K562 (cell line): ENCODE measurements around the gene LRGUK. TPM values are rescaled to one million over a fixed set of nuclear protein-coding genes. Genes with fewer than 3 reads are reported as not detected.

Source experiments
- ATAC-seq: fragments of 200-7000 bp; cut with Tn5 transposase; 3 replicates; pipeline ENCODE4 v1.9.1; 2020; ENCODE audit warnings: moderate library complexity
- BruUV-seq: library from RNA; stranded (reverse); fragments of 400-500 nt; replicated peaks from 2 replicates; lab custom pipeline; 2021; lab: Mats Ljungman, UMichigan
- CTCF ChIA-PET: fragments of 300-600 bp; formaldehyde crosslinking; extraction: SDS; loops from one replicate; lab custom pipeline; 2021; ENCODE audit warnings: low intra/inter-chr PET ratio; lab: Yijun Ruan, JAX
- POLR2A ChIA-PET: fragments of 300-600, 350-650 bp; sonication (Branson Sonifier 250); formaldehyde crosslinking; extraction: SDS; loops from one replicate; lab custom pipeline; 2021; ENCODE audit warnings: antibody characterized with exemption, inconsistent platforms; lab: Yijun Ruan, JAX
- DNase-seq, 4 experiments: peaks; one replicate each; pipeline versions ENCODE4 v3.0.0 to v3.0.0-alpha.2; 2011 to 2018; ENCODE audit warnings: low spot score in 3 of 4, mixed read lengths in 3 of 4; ENCODE audit errors: extremely low read depth in 1 of 4
- FAIRE-seq: peaks from 2 replicates; lab custom pipeline; 2011; peaks lifted over from hg19 to GRCh38; lab: Jason Lieb, UNC
- H2AFZ ChIP-seq: 2 replicates; pipeline ENCODE4 v1.6.0; 2011; ENCODE audit warnings: low read depth, low read length, control low read depth, inconsistent platforms
- H3K27ac ChIP-seq: fragments of 200-600 bp; 3 replicates; pipeline ENCODE4 v1.8.0; 2011; ENCODE audit warnings: low read depth, mild to moderate bottlenecking, control low read depth, inconsistent platforms, low read length, moderate library complexity, mixed read lengths; ENCODE audit errors: extremely low read depth
- H3K27me3 ChIP-seq, 2 experiments: fragments of 300-600 bp in 1 of 2; 2 replicates in 1 of 2; 3 replicates in 1 of 2; pipeline versions ENCODE4 v1.6.0 to v1.8.0; 2011; ENCODE audit warnings: inconsistent platforms in 2 of 2, low read length in 2 of 2, mild to moderate bottlenecking in 1 of 2, mixed read lengths in 1 of 2, moderate library complexity in 1 of 2; ENCODE audit not compliant: control insufficient read depth in 2 of 2, insufficient read depth in 2 of 2
- H3K36me3 ChIP-seq: fragments of 300-600 bp; 3 replicates; pipeline ENCODE4 v1.8.0; 2011; ENCODE audit warnings: mild to moderate bottlenecking, low read length, inconsistent platforms; ENCODE audit not compliant: control insufficient read depth, insufficient read depth
- H3K4me1 ChIP-seq, 2 experiments: fragments of 200-600 bp in 1 of 2; replicated peaks in 1 of 2; 2 replicates in 1 of 2; 3 replicates in 1 of 2; pipeline versions ENCODE4 v1.5.1 to v1.8.0; 2011; ENCODE audit warnings: inconsistent platforms in 2 of 2, low read length in 2 of 2, mild to moderate bottlenecking in 1 of 2, mixed read lengths in 1 of 2, moderate library complexity in 1 of 2; ENCODE audit not compliant: control insufficient read depth in 2 of 2, insufficient read depth in 2 of 2
- H3K4me2 ChIP-seq: 2 replicates; pipeline ENCODE4 v1.6.1; 2011; ENCODE audit warnings: low read length, control low read depth, inconsistent platforms, mixed read lengths; ENCODE audit not compliant: insufficient read depth
- H3K4me3 ChIP-seq: fragments of 200-600 bp; sonication (generic), shearing (Covaris generic); 2 replicates; pipeline ENCODE4 v1.5.1; 2016; ENCODE audit warnings: control low read depth, inconsistent platforms
- H3K79me2 ChIP-seq: fragments of 200-600 bp; 3 replicates; pipeline ENCODE4 v1.8.0; 2011; ENCODE audit warnings: low read length, inconsistent platforms; ENCODE audit not compliant: control insufficient read depth, insufficient read depth
- H3K9ac ChIP-seq, 2 experiments: 2 replicates each; pipeline versions ENCODE4 v1.6.0 to v1.6.1; 2011; ENCODE audit warnings: low read depth in 2 of 2, low read length in 2 of 2, control low read depth in 1 of 2, inconsistent platforms in 1 of 2, mild to moderate bottlenecking in 1 of 2, mixed read lengths in 1 of 2; ENCODE audit not compliant: insufficient read depth in 1 of 2
- H3K9me1 ChIP-seq: one replicate; pipeline ENCODE4 v1.6.0; 2011; ENCODE audit warnings: inconsistent platforms, mild to moderate bottlenecking, low read length, moderate library complexity; ENCODE audit not compliant: control insufficient read depth, insufficient read depth
- H3K9me3 ChIP-seq: replicated peaks from 2 replicates; pipeline ENCODE4 v1.5.1; 2011; ENCODE audit warnings: low read depth, low read length, inconsistent platforms; ENCODE audit not compliant: control insufficient read depth, insufficient read depth
- H4K20me1 ChIP-seq: replicated peaks from 2 replicates; pipeline ENCODE4 v1.6.1; 2011; ENCODE audit warnings: low read length, inconsistent platforms, mixed read lengths; ENCODE audit not compliant: control insufficient read depth, insufficient read depth
- CEBPB ChIP-seq: fragments of 450-650 bp; IDR thresholded peaks from 2 replicates; pipeline ENCODE4 v1.6.1; 2016; ENCODE audit warnings: missing genetic modification characterization, missing compliant biosample characterization
- CEBPG ChIP-seq, 3 experiments: fragments of 200-800 bp in 1 of 3; sonication (Bioruptor generic) in 1 of 3; sonication (generic) in 1 of 3; formaldehyde crosslinking in 1 of 3; IDR thresholded peaks in 2 of 3; conservative IDR thresholded peaks in 1 of 3; 2 replicates each; pipeline versions ENCODE4 v1.6.1 to v1.8.0; 2016 to 2022; ENCODE audit warnings: missing compliant biosample characterization in 2 of 3, missing genetic modification characterization in 2 of 3, mild to moderate bottlenecking in 1 of 3, missing genetic modification reagents in 1 of 3
- NFYB ChIP-seq: IDR thresholded peaks from 2 replicates; pipeline ENCODE4 v1.6.1; 2011; ENCODE audit warnings: mild to moderate bottlenecking, moderate library complexity; ENCODE audit not compliant: insufficient read length; ENCODE audit errors: extremely low read depth
- POLR2H ChIP-seq: IDR thresholded peaks from 2 replicates; pipeline ENCODE4 v1.6.1; 2016; ENCODE audit warnings: missing genetic modification characterization, low read depth, mild to moderate bottlenecking, control low read depth, missing compliant biosample characterization, moderate library complexity
- SETDB1 ChIP-seq: IDR thresholded peaks from one replicate; pipeline ENCODE4 v1.6.1; 2012; ENCODE audit warnings: low read length, control low read depth, inconsistent platforms
- TAF7 ChIP-seq: fragments of 450-650 bp; IDR thresholded peaks from 2 replicates; pipeline ENCODE4 v1.6.1; 2016; ENCODE audit warnings: missing genetic modification characterization, missing compliant biosample characterization
- WHSC1 ChIP-seq: IDR thresholded peaks from one replicate; pipeline ENCODE4 v1.6.1; 2012; ENCODE audit warnings: low read length, control low read depth, inconsistent platforms
- ZNF24 ChIP-seq: fragments of 450-650 bp; IDR thresholded peaks from 2 replicates; pipeline ENCODE4 v1.6.1; 2016
- WGBS: fragments of 100-300 bp; shearing (Covaris generic); methylation state at CpG from one replicate; pipeline ENCODE4 v1.1.6; 2016; ENCODE audit warnings: low coverage, mixed read lengths; ENCODE audit not compliant: insufficient coverage; ENCODE audit errors: missing lambda C conversion rate; 5-methylcytosine and 5-hydroxymethylcytosine counted together
- in situ Hi-C: fragments of 300-500 bp; cut with MboI; formaldehyde crosslinking; loops from 4 replicates; pipeline ENCODE4 v1.15.0; 2018; ENCODE audit warnings: inconsistent platforms, mixed read lengths
- intact Hi-C: fragments of 100-400 bp; cut with micrococcal nuclease; formaldehyde crosslinking; loops from 2 replicates; pipeline ENCODE4 v1.14.2; 2022
- polyA plus RNA-seq, 8 experiments: library from polyadenylated mRNA; depleted of rRNA in 4 of 8; stranded (reverse) in 5 of 8; unstranded in 3 of 8; fragments of >200 nt; fragmentation: Nextera tagmentation in 2 of 8; fragmentation: Illumina TruSeq in 1 of 8; extraction: Ambion mirVana in 2 of 8; extraction: Trizol in 1 of 8; gene quantifications; 2 replicates each; pipeline versions ENCODE4 v1.2.1 to v1.2.3, GENCODE V29; 2011 to 2014; ENCODE audit warnings: inconsistent platforms in 1 of 8, missing spikeins in 1 of 8
- total RNA-seq, 7 experiments: library from RNA; depleted of rRNA in 6 of 7; stranded (reverse); fragments of >200 nt in 6 of 7; fragmentation: Illumina TruSeq in 2 of 7; extraction: Trizol in 2 of 7; gene quantifications; 2 replicates each; pipeline versions ENCODE4 v1.2.1 to v1.2.3, GENCODE V29; 2011 to 2021; ENCODE audit warnings: low replicate concordance in 1 of 7

The LRGUK gene
- total and polyA plus RNA-seq, 9 of the 15 experiments (the other 6 are each of a cell fraction or from before 2014, with no cell fraction given), result 0.04 to 0.33 (median 0.18) TPM

DNA sequence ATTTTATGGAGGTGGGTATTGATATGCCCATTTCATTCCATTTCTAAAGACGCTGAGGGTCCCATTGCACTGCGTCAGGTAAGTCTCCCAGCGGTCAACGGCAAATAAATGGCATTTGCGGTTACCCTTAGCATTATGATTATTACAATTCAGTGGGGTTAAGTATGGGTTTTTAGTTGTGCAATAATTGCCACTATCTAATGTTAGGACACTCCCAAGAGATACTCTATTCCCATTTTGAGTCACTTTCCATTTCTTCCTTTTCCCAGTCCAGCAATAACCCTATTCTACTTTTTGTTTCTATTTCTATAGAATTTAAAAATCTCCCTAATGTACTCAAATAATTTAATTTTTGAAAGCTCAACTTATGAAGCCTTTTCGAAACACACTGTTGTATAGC is 185.6 kb downstream of the LRGUK start:
- no peak for FAIRE-seq
- intact Hi-C loops, result no loop called here
- in situ Hi-C loops, result no loop called here
- Histone ChIP-seq H3K27ac (no peak overlapping the region), H3K4me2 (no peak overlapping the region), H2AFZ (no peak overlapping the region), H4K20me1 (no peaks in the 10 kb centered on the region), H3K79me2 (peaks cover 15% of the 10 kb centered on the region; the same call in 2 of the 3 replicates), H3K9me1 (no peaks in the 10 kb centered on the region), H3K36me3 (no peaks in the 10 kb centered on the region)
- no peak for DNase-seq
- CTCF ChIA-PET, result no interaction called here
- 78% methylated on average over 6 of the region's 6 CpGs for WGBS
- TF ChIP-seq SETDB1, result no peak
- TF ChIP-seq WHSC1, result no peak
- no peak for TF ChIP-seq POLR2H (tag)
- peak; percentile 66 for TF ChIP-seq CEBPB (tag)
- TF ChIP-seq TAF7, result no peak
- TF ChIP-seq ZNF24, result no peak
- no peak for TF ChIP-seq CEBPG (CRISPR knock-in tag; IDR thresholded peaks at IDR 0.05)
- peak; percentile 14 to 35; a peak in 3 of 4 replicates for TF ChIP-seq CEBPG (tag; conservative IDR thresholded peaks at IDR 0.05 in 1 of 2, IDR thresholded peaks at IDR 0.05 in 1 of 2)
- no peak for TF ChIP-seq NFYB
- TF ChIP-seq, all 486 proteins: peak for 2
- Histone ChIP-seq H3K4me1 (peaks cover 3 to 6% of the 10 kb centered on the region in 2 experiments; a peak in 2 of 5 replicates), H3K27me3 (no peaks in the 10 kb centered on the region), H3K9me3 (no peaks in the 10 kb centered on the region), H3K4me3 (no peak overlapping the region), H3K9ac (no peak overlapping the region)
- no TSS peak for BruUV-seq
- no peak for ATAC-seq
- POLR2A ChIA-PET, result interaction anchor here (0.9 to 1.8 kb wide), 3 partner anchors 9 to 14 kb away, joined by 3 to 4 read pairs (median 3); no protein-coding TSS in a partner anchor
